Measurements from ENCODE around the gene BMPR1A. TPM values are rescaled to one million over a fixed set of nuclear protein-coding genes. Genes with fewer than 3 reads are reported as not detected.
A peak's percentile ranks its signal among the peaks of the same experiment; 100 is the strongest.

BMPR1A gene
- total RNA-seq, 2 donors from 2014 or later, result 9.9 to 12.2 TPM

- TF ChIP-seq POLR2A (IDR thresholded peaks at IDR 0.05), result no peak
- no peak for TF ChIP-seq CTCF (IDR thresholded peaks at IDR 0.05)
- peaks cover 11% of the 10 kb centered on the region for H3K4me1 ChIP-seq
- H3K27me3 ChIP-seq, result no peaks in the 10 kb centered on the region
- no peaks in the 10 kb centered on the region for H3K9me3 ChIP-seq
- WGBS, 2 donors, result 63 to 75% methylated on average over 6 of the region's 6 CpGs
- ATAC-seq, result no peak
- H3K4me3 ChIP-seq, result no peak overlapping the region
- DNase-seq, result no peak
- intact Hi-C loops (cut with DNase I), result loop anchor here (5.0 kb wide), 1 partner anchor 207 kb away; no protein-coding TSS in a partner anchor
- H3K36me3 ChIP-seq (replicated peaks in 1 of 2; ENCODE audit: insufficient read depth in 1 of 2, low read depth in 2 of 2), result peaks cover 0 to 4% of the 10 kb centered on the region in 2 donors
- no peak overlapping the region for H3K27ac ChIP-seq
Measured at GRCh38 chr10:86899132-86899531, 142.7 kb downstream of the BMPR1A start.

GRCh38 chr10:86899670-86900276, 143.4 kb downstream of the BMPR1A start:
- peak; percentile 27 to 87 (median 71) for TF ChIP-seq CTCF (IDR thresholded peaks at IDR 0.05)
- no peak for TF ChIP-seq POLR2A (IDR thresholded peaks at IDR 0.05)
- DNase-seq, result peak; percentile 65 to 80 (median 76)
- ATAC-seq, result peak; percentile 64
- intact Hi-C loops (cut with DNase I), result loop anchor here (5.0 kb wide), 1 partner anchor 207 kb away; no protein-coding TSS in a partner anchor
- Histone ChIP-seq H3K27me3 (no peaks in the 10 kb centered on the region), H3K9me3 (no peaks in the 10 kb centered on the region), H3K36me3 (replicated peaks in 1 of 2; ENCODE audit: insufficient read depth in 1 of 2, low read depth in 2 of 2) (peaks cover 0 to 4% of the 10 kb centered on the region in 2 donors), H3K27ac (no peak overlapping the region), H3K4me1 (peaks cover 11% of the 10 kb centered on the region), H3K4me3 (no peak overlapping the region)
- 6% methylated on average over 9 of the region's 9 CpGs for WGBS, 2 donors

GRCh38 chr10:86900955-86901354, 144.5 kb downstream of the BMPR1A start:
- Histone ChIP-seq H3K36me3 (replicated peaks in 1 of 2; ENCODE audit: insufficient read depth in 1 of 2, low read depth in 2 of 2) (peaks cover 1 to 4% of the 10 kb centered on the region in 2 donors), H3K4me1 (peaks cover 11% of the 10 kb centered on the region), H3K27me3 (no peaks in the 10 kb centered on the region), H3K9me3 (no peaks in the 10 kb centered on the region), H3K27ac (peak overlapping the region in 3 of 4 donors; percentile 35 to 60 (median 50)), H3K4me3 (no peak overlapping the region)
- intact Hi-C loops (cut with DNase I), result no loop called here
- 13% methylated on average over 2 of the region's 2 CpGs; no CpG with 5 or more reads in 1 of the 2 donors for WGBS, 2 donors
- peak; percentile 98 for ATAC-seq
- DNase-seq, result peak; percentile 90 to 96 (median 95)
- no peak for TF ChIP-seq POLR2A (IDR thresholded peaks at IDR 0.05)
- TF ChIP-seq CTCF (IDR thresholded peaks at IDR 0.05), result no peak

DNA sequence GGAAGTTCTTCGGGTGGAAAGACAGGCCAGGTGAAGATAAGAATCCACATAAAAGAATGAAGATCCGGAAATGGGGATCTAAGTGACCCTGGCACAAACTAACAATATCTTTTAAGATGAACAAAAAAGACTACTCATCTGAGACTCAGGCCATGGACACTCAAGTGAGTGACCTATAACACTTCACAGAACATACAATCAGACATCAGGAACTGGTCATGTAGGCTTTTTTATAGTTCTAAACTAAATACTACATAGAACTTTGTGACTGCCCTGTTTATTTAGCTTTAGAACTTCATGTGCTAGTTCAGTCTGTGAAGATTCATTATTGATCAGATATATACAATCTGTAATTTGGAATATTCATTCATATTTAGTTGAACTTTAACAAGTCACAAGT, 148.2 kb downstream of the BMPR1A start:
- H3K4me3 ChIP-seq, result no peak overlapping the region
- no peak for ATAC-seq
- peaks cover 0 to 3% of the 10 kb centered on the region in 2 donors for H3K36me3 ChIP-seq (replicated peaks in 1 of 2; ENCODE audit: insufficient read depth in 1 of 2, low read depth in 2 of 2)
- intact Hi-C loops (cut with DNase I), result no loop called here
- no peak for TF ChIP-seq CTCF (IDR thresholded peaks at IDR 0.05)
- no peak for TF ChIP-seq POLR2A (IDR thresholded peaks at IDR 0.05)
- H3K9me3 ChIP-seq, result no peaks in the 10 kb centered on the region
- no peak overlapping the region for H3K27ac ChIP-seq
- no peaks in the 10 kb centered on the region for H3K27me3 ChIP-seq
- no peak for DNase-seq
- H3K4me1 ChIP-seq, result peaks cover 11% of the 10 kb centered on the region
- 88 to 89% methylated on average over 2 of the region's 2 CpGs for WGBS, 2 donors

- H3K9me3 ChIP-seq, result no peaks in the 10 kb centered on the region
- intact Hi-C loops (cut with DNase I), result no loop called here
- H3K27me3 ChIP-seq, result no peaks in the 10 kb centered on the region
- peaks cover 0 to 3% of the 10 kb centered on the region in 2 donors for H3K36me3 ChIP-seq (replicated peaks in 1 of 2; ENCODE audit: insufficient read depth in 1 of 2, low read depth in 2 of 2)
- DNase-seq (no peak), ATAC-seq (no peak)
- H3K4me1 ChIP-seq, result peaks cover 11% of the 10 kb centered on the region
- WGBS, 2 donors, result 82 to 97% methylated on average over 1 of the region's 1 CpG
- TF ChIP-seq POLR2A (IDR thresholded peaks at IDR 0.05), result no peak
- no peak for TF ChIP-seq CTCF (IDR thresholded peaks at IDR 0.05)
- H3K27ac ChIP-seq, result no peak overlapping the region
- no peak overlapping the region for H3K4me3 ChIP-seq
Measured at GRCh38 chr10:86905429-86905828, 149.0 kb downstream of the BMPR1A start.

All from body of pancreas (tissue), 4 donors.